ENCODE data around the gene BHMT2.

The BHMT2 gene

DNA sequence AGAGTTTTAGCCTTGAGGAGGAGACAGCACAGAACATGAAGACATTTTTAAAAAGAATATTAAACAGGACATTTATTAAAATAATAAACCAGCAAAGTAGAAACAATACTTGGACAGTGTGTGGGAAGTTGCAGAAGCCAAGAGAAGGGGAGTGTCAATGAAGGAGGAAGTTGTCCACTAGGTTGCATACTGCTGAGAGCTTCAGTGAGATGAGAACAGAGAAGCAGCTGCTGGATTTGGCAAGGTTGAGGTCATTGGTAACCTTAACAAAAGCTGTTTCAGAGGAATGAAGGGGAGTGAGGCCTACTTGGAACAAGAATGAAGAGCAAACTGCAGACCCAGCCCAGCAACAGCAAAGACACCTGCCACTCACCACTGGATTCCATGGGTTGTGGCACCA, 53.4 kb downstream of the BHMT2 start:
- no peak for DNase-seq (ENCODE audit: low spot score)

- no peak for DNase-seq (ENCODE audit: low spot score)
Observed at GRCh38 chr5:79124607-79125006, 55.0 kb downstream of the BHMT2 start.

- no peak for DNase-seq (ENCODE audit: low spot score)
Observed at GRCh38 chr5:79130781-79131180, 61.2 kb downstream of the BHMT2 start.

DNA sequence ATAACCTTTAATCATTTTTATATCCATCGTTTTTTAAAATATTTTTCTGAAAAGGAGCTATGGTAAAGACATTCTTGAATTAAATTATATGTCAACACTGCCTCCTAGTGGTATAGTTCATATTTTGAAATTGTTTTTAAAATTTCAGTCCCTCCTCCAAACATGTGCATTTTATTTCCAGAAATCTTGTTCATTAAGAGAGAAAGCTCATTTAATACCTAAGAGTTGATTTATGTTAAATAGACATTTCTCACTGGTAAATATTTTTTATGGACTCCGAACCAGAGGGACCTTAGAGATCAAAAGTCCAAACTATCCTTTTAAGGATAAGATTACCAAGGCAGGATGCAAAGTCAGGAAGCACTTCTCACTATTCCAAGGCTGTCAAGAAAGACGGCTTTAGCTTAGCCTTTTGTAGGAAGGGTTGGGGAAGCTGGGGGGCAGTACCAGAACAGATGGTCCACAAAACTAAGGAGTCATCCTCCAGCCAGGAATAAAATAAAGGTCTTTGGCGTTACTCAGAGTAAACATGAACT, 63.6 kb downstream of the BHMT2 start:
- DNase-seq (ENCODE audit: low spot score), result peak; percentile 34

GRCh38 chr5:79133657-79134451, 64.3 kb downstream of the BHMT2 start:
- DNase-seq (ENCODE audit: low spot score), result peak; percentile 74

DNA sequence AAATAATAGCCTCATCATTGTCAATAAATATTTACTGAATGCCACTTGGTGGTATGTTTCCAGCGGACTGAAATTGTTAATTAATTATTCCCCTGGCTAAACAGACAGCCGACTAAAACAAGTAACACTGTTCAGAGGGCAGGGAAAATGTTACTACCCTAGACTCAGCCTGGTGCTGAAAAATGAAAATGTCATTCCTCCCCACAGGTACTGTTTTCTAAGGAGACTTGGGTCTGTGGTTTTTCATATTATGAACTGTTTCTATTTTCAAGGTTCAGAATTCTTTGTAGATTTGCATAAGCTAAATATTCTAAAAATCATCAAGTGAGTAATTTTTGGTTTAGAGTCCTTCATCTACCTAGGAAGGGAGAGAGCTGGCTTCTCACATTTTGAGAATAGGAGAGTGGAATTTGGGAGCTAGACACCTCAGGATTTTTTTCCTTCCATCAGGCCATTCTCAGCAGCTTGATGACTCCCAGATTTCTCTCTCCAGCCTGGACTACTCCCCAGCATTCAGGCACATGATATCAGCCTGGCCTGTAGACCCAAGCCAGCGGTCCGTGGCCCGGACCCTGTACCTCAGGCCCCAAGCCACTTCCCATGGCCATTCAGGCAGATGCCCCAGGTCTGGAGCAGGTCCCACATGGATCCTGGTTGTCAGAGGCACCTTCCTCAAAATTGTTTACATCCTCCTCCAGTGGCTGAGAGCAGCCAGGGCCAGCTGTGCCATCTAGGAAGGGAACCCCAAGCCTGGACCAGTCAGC, 66.4 kb downstream of the BHMT2 start:
- DNase-seq (ENCODE audit: low spot score), result no peak

DNA sequence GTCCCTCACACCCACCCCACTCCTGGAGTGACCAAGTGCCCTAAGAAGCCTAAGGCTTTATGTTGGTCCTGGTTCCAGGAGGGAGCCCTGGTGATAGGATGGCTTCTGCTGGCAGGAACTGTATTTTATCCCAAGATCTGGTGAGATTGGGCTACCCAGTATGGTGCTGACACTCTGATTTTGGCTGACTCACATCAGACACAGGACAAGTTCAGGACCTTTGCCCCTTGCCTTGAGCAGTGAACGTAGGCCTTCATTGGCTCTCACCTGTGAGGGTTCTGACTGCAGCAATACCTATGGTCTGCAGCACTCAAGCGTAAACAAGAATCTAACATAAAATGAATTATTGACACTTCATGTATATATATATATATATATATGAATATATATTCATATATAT, 67.1 kb downstream of the BHMT2 start:
- no peak for DNase-seq (ENCODE audit: low spot score)
